CD4-positive, alpha-beta T cell treated with Interleukin-4 for 4 hours (primary cell): ENCODE measurements around the gene NRM.
"Not testable (repeated sequence)": the region's sequence is repeated elsewhere in the genome, so short reads cannot be mapped to it uniquely, and the experiment has no call there.

ENCODE experiments used
- DNase-seq: peaks from one replicate; pipeline ENCODE4 v3.0.0-alpha.2; 2020

The NRM gene, protein sequence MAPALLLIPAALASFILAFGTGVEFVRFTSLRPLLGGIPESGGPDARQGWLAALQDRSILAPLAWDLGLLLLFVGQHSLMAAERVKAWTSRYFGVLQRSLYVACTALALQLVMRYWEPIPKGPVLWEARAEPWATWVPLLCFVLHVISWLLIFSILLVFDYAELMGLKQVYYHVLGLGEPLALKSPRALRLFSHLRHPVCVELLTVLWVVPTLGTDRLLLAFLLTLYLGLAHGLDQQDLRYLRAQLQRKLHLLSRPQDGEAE

DNA sequence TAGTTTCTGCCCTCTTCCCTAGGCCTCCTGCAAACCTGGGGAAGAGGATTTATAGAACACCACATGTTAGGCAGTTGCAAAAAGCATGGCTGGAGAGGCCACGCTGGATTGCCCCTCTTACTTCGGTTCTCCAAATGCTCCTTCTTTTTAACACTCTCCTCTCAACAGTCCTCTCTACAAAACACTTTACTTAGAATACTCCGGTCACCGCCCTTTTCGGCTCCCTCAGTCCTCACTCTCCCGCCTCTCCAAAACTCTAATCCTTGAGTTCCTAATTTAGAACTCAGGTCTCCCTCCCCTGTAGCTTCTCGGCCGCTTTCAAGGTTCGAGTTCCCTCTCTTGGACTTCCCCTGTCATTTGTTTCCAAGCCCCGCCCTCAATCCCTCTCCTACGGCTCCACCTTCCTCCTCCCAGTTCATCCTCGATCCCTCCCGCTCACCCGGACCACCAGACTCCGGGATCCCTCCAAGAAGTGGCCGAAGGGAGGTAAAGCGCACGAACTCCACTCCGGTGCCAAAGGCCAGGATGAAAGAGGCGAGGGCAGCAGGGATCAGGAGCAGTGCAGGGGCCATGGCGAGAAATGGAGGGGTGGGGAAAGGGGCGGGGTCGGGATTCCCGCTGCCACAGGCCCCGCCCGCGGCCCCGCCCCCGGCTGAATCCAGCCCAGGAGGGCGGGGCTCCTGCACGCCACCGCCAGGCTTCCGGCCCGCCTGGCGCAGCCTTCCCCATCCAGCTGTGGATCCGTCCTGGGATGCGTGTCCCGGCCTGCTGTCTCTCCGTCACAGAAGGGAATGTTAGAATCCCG, at the start of gene NRM:
TSS of gene NRM (minus strand) at position 582 of the 805 bp plus-strand sequence. CDS start at position 572, 10 bp downstream.
- DNase-seq, result peak; percentile 40

GRCh38 chr6:30740540-30740870, 49.7 kb upstream of the NRM start:
- no peak for DNase-seq

GRCh38 chr6:30738532-30738931, 47.7 kb upstream of the NRM start:
- DNase-seq, result no peak

DNA sequence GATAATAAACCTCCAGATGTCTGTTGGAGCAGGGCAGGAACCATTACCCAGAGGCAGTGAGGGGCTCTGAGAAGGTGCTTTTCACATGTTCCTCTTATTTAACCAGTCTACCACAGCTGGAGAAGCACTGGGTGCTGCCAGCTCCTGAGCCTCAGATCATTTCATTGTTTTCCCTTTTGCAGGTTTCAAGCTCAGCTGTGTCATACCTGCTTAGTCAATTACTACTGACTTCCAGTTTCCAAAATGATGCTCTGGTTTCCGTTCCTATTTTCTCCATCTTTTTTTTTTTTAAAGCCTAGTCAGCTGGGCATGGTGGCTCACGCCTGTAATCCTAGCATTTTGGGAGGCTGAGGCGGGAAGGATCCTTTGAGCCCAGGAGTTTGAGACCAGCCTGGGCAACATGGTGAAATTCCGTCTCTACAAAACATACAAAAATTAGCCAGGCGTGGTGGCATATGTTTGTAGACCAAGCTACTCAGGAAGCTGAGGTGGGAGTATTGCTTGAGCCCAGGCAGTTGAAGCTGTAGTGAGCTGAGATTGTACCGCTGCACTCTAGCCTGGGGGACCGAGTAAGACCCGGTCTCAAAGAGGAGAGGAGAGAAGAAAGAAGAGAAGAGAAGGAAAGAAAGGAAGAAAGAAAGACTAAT, 45.0 kb upstream of the NRM start:
- DNase-seq, result no peak

DNA sequence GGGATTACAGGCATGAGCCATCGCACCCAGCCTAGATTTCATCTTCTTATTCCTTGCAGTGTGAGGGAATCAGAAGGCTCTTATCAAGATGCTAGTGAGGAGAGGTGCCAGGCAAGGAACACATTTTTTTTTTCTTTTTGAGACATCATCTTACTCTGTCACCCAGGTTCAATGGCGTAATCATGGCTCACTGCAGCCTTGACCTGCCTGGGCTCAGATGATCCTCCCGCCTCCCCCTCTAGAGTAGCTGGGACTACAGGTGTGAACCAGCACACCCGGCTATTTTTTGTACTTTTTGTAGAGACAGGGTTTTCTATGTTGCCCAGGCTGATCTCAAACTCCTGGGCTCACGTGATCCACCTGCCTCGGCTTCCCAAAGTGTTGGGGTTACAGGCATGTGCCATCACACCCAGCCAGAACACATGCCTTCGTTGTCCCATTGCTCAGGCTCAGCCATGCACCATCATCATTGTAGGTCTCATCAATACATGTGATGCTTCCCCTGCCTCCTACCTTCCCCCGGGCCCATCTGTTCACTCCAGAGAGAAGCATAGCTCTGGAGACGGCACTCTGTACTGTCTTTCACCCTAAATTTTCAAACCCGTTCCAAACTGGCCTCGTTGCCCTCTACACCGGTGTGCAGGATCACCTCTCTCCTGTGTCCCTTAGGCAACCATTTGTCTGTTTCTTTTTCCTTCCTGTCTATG, 41.6 kb upstream of the NRM start:
- DNase-seq, result no peak

DNA sequence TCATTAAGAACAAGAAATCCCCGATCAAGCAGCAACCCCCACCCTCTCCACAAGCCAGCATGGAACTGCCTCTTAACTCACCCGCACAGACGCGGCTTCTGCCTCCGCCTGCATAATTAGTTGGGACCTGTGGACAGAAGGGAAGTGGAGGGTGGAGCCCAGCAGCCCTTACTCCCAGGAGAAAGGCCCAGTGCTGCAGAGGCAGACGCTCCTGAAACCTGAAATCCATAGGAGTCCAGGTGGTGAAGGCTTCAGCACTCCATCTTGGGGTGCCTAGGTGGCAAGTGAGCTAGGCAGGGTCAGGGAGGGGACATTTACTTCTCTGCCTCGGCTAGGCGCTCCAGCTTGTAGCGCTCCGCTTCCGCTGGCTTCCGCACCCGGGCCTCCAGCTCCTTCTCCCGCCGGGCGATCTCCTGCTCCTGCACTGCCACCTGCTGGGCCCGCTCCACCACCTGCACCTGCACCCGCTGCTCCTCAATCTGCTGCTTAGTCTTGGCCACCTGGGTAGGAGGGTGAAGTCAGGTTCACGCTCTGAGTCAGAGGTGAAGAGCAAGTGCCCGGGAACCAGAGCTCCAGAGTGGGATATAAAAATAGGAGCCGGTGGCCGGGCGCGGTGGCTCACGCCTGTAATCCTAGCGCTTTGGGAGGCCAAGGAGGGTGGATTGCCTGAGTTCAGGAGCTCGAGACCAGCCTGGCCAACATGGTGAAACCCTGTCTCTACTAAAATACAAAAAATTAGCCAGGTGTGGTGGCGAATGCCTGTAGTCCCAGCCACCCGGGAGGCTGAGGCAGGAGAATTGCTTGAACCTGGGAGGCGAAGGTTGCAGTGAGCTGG, 40.0 kb upstream of the NRM start:
- DNase-seq, result peak; percentile 84

GRCh38 chr6:30727920-30728553, 37.3 kb upstream of the NRM start:
- no peak for DNase-seq

DNA sequence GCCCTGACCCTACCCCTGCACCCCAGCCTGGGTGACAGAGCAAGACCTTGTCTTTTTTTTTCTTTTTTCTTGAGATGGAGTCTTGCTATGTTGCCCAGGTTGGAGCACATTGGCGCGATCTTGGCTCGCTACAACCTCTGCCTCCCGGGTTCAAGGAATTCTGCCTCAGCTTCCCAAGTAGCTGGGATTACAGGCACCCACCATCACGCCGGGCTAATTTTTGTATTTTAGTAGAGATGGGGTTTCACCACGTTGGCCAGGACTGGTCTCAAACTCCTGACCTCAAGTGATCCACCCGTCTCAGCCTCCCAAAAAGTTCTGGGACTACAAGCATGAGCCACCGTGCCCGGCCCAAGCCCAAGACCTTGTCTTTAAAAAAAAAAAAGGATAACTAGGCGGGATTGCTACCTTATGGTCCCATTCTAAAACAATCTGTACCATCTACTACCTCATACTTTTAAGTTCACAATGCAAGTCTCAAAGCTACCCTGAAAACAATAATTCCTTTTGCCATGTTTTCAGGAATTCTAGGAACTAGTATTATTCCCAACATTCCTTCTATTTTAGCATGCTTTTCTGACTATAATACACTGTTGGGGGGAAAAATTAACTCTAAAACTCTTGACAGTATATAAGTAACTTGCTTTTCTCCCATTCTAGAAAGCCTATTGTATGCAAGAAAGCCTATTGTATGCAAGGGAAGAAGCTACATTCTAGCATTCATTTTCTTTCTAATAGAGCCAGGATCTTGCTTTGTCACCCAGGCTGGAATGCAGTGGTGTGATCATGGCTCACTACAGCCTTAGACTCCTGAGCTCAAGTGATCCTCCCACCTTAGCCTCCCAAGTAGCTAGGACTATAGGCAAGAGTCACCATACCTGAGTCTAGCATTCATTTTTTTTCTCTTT, 36.0 kb upstream of the NRM start:
- no peak for DNase-seq

DNA sequence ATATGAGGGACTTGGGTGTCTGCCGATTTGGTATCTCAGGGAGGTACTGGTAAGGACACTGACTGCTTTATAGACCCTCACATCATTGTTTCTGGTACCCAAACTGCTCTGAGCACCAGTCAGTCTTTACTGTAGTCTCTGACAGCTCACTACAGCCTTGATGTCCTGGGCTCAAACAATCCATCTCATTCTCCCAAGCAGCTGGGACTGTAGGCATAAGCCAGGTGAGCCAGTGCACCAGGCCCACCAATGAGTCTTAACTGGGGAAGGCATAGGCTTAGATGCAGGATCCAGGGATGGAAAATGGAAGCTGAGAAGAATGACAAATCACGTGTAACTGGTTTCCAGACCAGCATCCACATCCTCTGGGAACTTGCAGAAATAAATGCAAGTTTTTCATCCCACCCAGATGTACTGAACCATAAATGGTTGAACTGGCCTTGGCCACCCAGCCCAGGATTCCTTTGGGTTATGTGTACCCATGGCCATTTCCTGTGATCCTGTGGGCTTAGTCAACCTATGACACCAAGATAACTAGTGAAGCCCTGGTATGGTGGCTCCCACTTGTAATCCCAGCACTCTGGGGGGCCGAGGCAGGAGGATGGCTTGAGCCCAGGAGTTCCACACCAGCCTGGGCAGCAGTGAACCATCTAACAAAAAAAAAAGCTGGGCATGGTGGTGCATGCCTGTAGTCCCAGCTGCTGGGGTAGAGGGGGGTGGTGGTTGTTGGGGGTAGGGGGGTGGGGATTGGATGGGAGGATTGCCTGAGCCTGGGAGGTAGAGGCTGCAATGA, 35.1 kb upstream of the NRM start:
- DNase-seq, result no peak

- no peak for DNase-seq
Measured at GRCh38 chr6:30724906-30725667, 34.3 kb upstream of the NRM start.

GRCh38 chr6:30723843-30724741, 33.3 kb upstream of the NRM start:
- not testable (repeated sequence) for DNase-seq

DNA sequence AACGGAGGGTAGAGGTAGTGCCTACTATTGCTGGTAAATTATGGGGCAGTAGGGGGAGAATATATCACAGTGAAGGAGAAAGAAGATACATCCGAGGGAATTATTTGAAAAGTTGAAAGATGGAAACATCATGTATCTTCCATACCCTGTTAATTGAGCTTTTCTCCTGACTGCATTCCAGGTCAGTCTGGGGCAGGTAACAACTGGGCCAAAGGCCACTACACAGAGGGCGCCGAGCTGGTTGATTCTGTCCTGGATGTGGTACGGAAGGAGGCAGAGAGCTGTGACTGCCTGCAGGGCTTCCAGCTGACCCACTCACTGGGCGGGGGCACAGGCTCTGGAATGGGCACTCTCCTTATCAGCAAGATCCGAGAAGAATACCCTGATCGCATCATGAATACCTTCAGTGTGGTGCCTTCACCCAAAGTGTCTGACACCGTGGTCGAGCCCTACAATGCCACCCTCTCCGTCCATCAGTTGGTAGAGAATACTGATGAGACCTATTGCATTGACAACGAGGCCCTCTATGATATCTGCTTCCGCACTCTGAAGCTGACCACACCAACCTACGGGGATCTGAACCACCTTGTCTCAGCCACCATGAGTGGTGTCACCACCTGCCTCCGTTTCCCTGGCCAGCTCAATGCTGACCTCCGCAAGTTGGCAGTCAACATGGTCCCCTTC, 32.5 kb upstream of the NRM start:
- DNase-seq, result not testable (repeated sequence)

DNA sequence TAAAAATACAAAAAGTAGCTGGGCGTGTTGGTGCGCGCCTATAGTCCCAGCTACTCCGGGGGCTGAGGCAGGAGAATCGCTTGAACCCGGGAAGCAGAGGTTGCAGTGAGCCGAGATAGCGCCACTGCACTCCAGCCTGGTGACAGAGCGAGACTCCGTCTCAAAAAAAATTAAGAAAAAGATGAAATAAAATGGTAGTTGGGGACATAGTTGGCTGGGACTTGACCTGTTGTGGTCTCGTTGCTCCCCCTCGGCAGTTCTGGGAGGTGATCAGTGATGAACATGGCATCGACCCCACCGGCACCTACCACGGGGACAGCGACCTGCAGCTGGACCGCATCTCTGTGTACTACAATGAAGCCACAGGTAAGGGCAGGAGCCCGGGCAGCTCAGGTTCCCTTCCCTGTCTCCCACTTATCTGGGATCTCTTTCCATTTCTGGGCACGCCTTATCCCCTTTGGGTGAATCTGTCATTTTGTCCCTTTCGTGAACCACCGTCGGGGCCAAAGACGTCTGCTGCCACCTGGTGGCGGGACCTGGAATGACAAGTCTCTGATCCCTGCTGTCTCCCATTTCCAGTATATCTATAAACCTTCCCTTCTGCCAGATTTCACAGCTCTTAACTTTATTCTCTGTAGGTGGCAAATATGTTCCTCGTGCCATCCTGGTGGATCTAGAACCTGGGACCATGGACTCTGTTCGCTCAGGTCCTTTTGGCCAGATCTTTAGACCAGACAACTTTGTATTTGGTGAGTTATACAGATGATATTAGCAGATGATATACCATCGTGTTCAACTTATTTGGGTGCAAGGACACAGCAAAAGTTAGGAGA, 31.7 kb upstream of the NRM start:
- DNase-seq, result peak; percentile 77

GRCh38 chr6:30722025-30722279, 31.2 kb upstream of the NRM start:
- DNase-seq, result not testable (repeated sequence)

- DNase-seq, result peak; percentile 92
Measured at GRCh38 chr6:30721198-30722024, 30.6 kb upstream of the NRM start.

GRCh38 chr6:30720738-30721197, 30.0 kb upstream of the NRM start:
- DNase-seq, result peak; percentile 34
